HepG2 (cell line): Measurements from ENCODE around the gene POU3F3. TPM values are rescaled to one million over a fixed set of nuclear protein-coding genes. Genes with fewer than 3 reads are reported as not detected.

Experiments used
- ATAC-seq: fragments of 200-7000 bp; cut with Tn5 transposase; 3 replicates; pipeline ENCODE4 v1.9.1; 2020; ENCODE audit warnings: mild to moderate bottlenecking, moderate library complexity
- BruUV-seq: library from RNA; stranded (reverse); fragments of 400-500 nt; replicated peaks from 2 replicates; lab custom pipeline; 2021; lab: Mats Ljungman, UMichigan
- CTCF ChIA-PET: fragments of 300-600 bp; formaldehyde crosslinking; extraction: SDS; loops from one replicate; lab custom pipeline; 2021; ENCODE audit warnings: low total read pairs, inconsistent platforms, low intra/inter-chr PET ratio; lab: Yijun Ruan, JAX
- POLR2A ChIA-PET: fragments of 350-600 bp; sonication (Branson Sonifier 250); formaldehyde crosslinking; loops from one replicate; lab custom pipeline; 2020; ENCODE audit warnings: antibody characterized with exemption, inconsistent platforms; lab: Yijun Ruan, JAX
- DNase-seq: peaks from one replicate; pipeline ENCODE4 v3.0.0-alpha.2; 2015; ENCODE audit warnings: low spot score
- FAIRE-seq: peaks from 3 replicates; lab custom pipeline; 2011; peaks lifted over from hg19 to GRCh38; lab: Jason Lieb, UNC
- H2AFZ ChIP-seq: one replicate; pipeline ENCODE4 v1.6.1; 2011; ENCODE audit warnings: low read length, inconsistent platforms
- H3K27ac ChIP-seq: fragments of 300-600 bp; 3 replicates; pipeline ENCODE4 v1.8.0; 2011; ENCODE audit warnings: mixed run types, mild to moderate bottlenecking, mixed read lengths, low read length, inconsistent platforms; ENCODE audit not compliant: insufficient read depth; ENCODE audit errors: extremely low read length
- H3K27me3 ChIP-seq, 2 experiments: fragments of 200-600 bp in 1 of 2; 2 replicates in 1 of 2; 3 replicates in 1 of 2; pipeline versions ENCODE4 v1.6.0 to v1.8.0; 2011; ENCODE audit warnings: low read length in 2 of 2, mild to moderate bottlenecking in 2 of 2, moderate library complexity in 2 of 2, inconsistent platforms in 1 of 2; ENCODE audit not compliant: insufficient read depth in 2 of 2, control insufficient read depth in 1 of 2
- H3K36me3 ChIP-seq, 2 experiments: fragments of 200-600 bp in 1 of 2; replicated peaks in 1 of 2; 2 replicates in 1 of 2; 3 replicates in 1 of 2; pipeline versions ENCODE4 v1.5.1 to v1.8.0; 2011; ENCODE audit warnings: low read length in 2 of 2, inconsistent platforms in 1 of 2; ENCODE audit not compliant: insufficient read depth in 2 of 2, control insufficient read depth in 1 of 2
- H3K4me1 ChIP-seq: 2 replicates; pipeline ENCODE4 v1.5.1; 2012; ENCODE audit warnings: low read length, inconsistent platforms; ENCODE audit not compliant: insufficient read depth
- H3K4me2 ChIP-seq: 2 replicates; pipeline ENCODE4 v1.6.0; 2011; ENCODE audit warnings: low read depth, low read length, inconsistent platforms
- H3K4me3 ChIP-seq, 3 experiments: fragments of 200-600 bp in 1 of 3; sonication (generic), shearing (Covaris generic) in 1 of 3; replicated peaks in 1 of 3; 2 replicates each; pipeline ENCODE4 v1.5.1; 2011 to 2016; ENCODE audit warnings: low read length in 3 of 3, inconsistent platforms in 2 of 3, low read depth in 2 of 3, mild to moderate bottlenecking in 2 of 3, control low read depth in 1 of 3, mixed read lengths in 1 of 3; ENCODE audit not compliant: insufficient read depth in 1 of 3
- H3K79me2 ChIP-seq: one replicate; pipeline ENCODE4 v1.6.1; 2011; ENCODE audit warnings: low read length, inconsistent platforms; ENCODE audit not compliant: insufficient read depth
- H3K9ac ChIP-seq: 2 replicates; pipeline ENCODE4 v1.6.0; 2011; ENCODE audit warnings: mild to moderate bottlenecking, low read depth, low read length, inconsistent platforms; ENCODE audit not compliant: insufficient read depth
- H3K9me3 ChIP-seq: 2 replicates; pipeline ENCODE4 v1.5.1; 2012; ENCODE audit warnings: mild to moderate bottlenecking, low read length
- H4K20me1 ChIP-seq: 2 replicates; pipeline ENCODE4 v1.6.0; 2011; ENCODE audit warnings: inconsistent platforms, mild to moderate bottlenecking, low read length, moderate library complexity; ENCODE audit not compliant: insufficient read depth
- AGO1 ChIP-seq: fragments of 200-400 bp; formaldehyde crosslinking; IDR thresholded peaks from 2 replicates; pipeline ENCODE4 v1.6.1; 2017; ENCODE audit warnings: mild to moderate bottlenecking, low read depth, low read length, moderate library complexity; ENCODE audit not compliant: poor library complexity, severe bottlenecking
- HNF1B ChIP-seq: sonication (generic); formaldehyde crosslinking; IDR thresholded peaks from 2 replicates; pipeline ENCODE4 v1.5.1; 2020; ENCODE audit warnings: mild to moderate bottlenecking, moderate library complexity, missing genetic modification reagents
- MEF2D ChIP-seq: sonication (generic); formaldehyde crosslinking; IDR thresholded peaks from 2 replicates; pipeline ENCODE4 v1.5.1; 2020; ENCODE audit warnings: mild to moderate bottlenecking, missing genetic modification reagents
- MIER2 ChIP-seq: IDR thresholded peaks from 2 replicates; pipeline ENCODE4 v1.6.1; 2016; ENCODE audit warnings: missing biosample characterization, missing genetic modification reagents
- SRF ChIP-seq: IDR thresholded peaks from 2 replicates; pipeline ENCODE4 v1.6.1; 2011; ENCODE audit warnings: mild to moderate bottlenecking, low read depth, low read length, moderate library complexity
- THAP7 ChIP-seq: sonication (generic); formaldehyde crosslinking; IDR thresholded peaks from 2 replicates; pipeline ENCODE4 v1.8.1; 2023; ENCODE audit warnings: mild to moderate bottlenecking, missing genetic modification reagents
- ZBTB43 ChIP-seq: sonication (generic); formaldehyde crosslinking; conservative IDR thresholded peaks from 2 replicates; pipeline ENCODE4 v1.4.0; 2020; ENCODE audit warnings: missing genetic modification reagents
- ZFY ChIP-seq: sonication (generic); formaldehyde crosslinking; IDR thresholded peaks from 2 replicates; pipeline ENCODE4 v1.4.0; 2020; ENCODE audit warnings: missing genetic modification reagents
- ZNF230 ChIP-seq: sonication (generic); formaldehyde crosslinking; IDR thresholded peaks from 2 replicates; pipeline ENCODE4 v1.4.0; 2020; ENCODE audit warnings: mild to moderate bottlenecking, missing genetic modification reagents
- ZNF333 ChIP-seq: sonication (generic); formaldehyde crosslinking; IDR thresholded peaks from 2 replicates; pipeline ENCODE4 v1.4.0; 2020; ENCODE audit warnings: mild to moderate bottlenecking, missing genetic modification reagents, borderline replicate concordance
- WGBS: methylation state at CpG from one replicate; pipeline ENCODE4 v1.1.6; 2017; ENCODE audit warnings: low lambda C conversion rate; 5-methylcytosine and 5-hydroxymethylcytosine counted together
- in situ Hi-C: cut with HindIII; loops from 2 replicates; pipeline ENCODE4 v1.10.0; 2017; ENCODE audit warnings: low pct_unique_long_range_greater_than_20kb; ENCODE audit not compliant: extremely low pct_ligation_motif_present
- intact Hi-C: fragments of 100-400 bp; cut with micrococcal nuclease; formaldehyde crosslinking; loops from one replicate; pipeline ENCODE4 v1.10.0; 2022; ENCODE audit not compliant: unreplicated experiment
- polyA plus RNA-seq, 8 experiments: library from polyadenylated mRNA; depleted of rRNA in 3 of 8; stranded (reverse) in 7 of 8; unstranded in 1 of 8; fragments of >200 nt; fragmentation: Illumina TruSeq in 4 of 8; extraction: Trizol in 4 of 8; gene quantifications; 2 replicates each; pipeline versions ENCODE4 v1.2.1 to v1.2.3, GENCODE V29; 2011 to 2016; ENCODE audit warnings: low read depth in 4 of 8, missing spikeins in 1 of 8, mixed read lengths in 1 of 8; ENCODE audit not compliant: insufficient read depth in 1 of 8
- total RNA-seq, 5 experiments: library from RNA; depleted of rRNA; stranded (reverse); fragments of >200 nt; fragmentation: Illumina TruSeq; extraction: Trizol; gene quantifications; 2 replicates each; pipeline ENCODE4 v1.2.3, GENCODE V29; 2016; ENCODE audit warnings: low read depth in 1 of 5
- TF ChIP-seq, protein P1 (sequence below): sonication (generic); formaldehyde crosslinking; IDR thresholded peaks from 2 replicates; pipeline ENCODE4 v1.5.0; 2020; ENCODE audit warnings: mild to moderate bottlenecking, missing genetic modification reagents

Gene POU3F3
- total and polyA plus RNA-seq, 2 of the 13 experiments (the other 11 are each of a cell fraction or from before 2014, with no cell fraction given): not detected

DNA sequence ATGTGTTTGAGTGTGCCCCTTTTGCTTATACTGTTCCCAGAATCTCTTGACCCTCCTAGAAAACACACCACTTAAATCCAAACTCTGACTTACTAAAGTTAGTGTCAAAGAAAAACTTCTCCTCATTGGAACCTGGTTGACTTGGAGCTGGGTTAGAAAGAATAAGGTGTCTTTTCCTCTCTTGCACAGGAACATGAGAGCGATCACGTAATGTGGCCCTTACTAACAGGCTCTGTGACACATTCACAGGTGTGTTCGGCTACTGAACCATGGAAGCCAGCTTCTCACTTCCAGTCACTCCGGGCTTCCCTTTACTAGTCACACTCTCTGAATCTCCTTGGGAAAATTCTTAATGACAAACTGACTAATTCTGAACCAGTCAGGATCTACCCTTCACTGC, 5.4 kb upstream of the POU3F3 start:
- Histone ChIP-seq H3K4me1 (no peaks in the 10 kb centered on the region), H4K20me1 (no peaks in the 10 kb centered on the region), H3K4me3 (no peak overlapping the region), H3K9me3 (no peaks in the 10 kb centered on the region), H3K36me3 (no peaks in the 10 kb centered on the region), H3K9ac (no peak overlapping the region), H3K27me3 (peaks cover 12 to 86% of the 10 kb centered on the region in 2 experiments), H2AFZ (no peak overlapping the region), H3K4me2 (no peak overlapping the region), H3K79me2 (no peaks in the 10 kb centered on the region), H3K27ac (no peak overlapping the region)
- FAIRE-seq (no peak), ATAC-seq (no peak), DNase-seq (no peak)
- CTCF ChIA-PET: no interaction called here
- POLR2A ChIA-PET: no interaction called here
- BruUV-seq: no TSS peak
- TF ChIP-seq ZBTB43 (CRISPR knock-in tag) (no peak), ZFY (CRISPR knock-in tag) (no peak), THAP7 (CRISPR knock-in tag) (no peak), MIER2 (CRISPR knock-in tag) (no peak), SRF (no peak), ZNF333 (CRISPR knock-in tag) (no peak), ZNF230 (CRISPR knock-in tag) (no peak), HNF1B (CRISPR knock-in tag) (no peak), MEF2D (no peak), AGO1 (no peak)
- TF ChIP-seq, protein P1, sequence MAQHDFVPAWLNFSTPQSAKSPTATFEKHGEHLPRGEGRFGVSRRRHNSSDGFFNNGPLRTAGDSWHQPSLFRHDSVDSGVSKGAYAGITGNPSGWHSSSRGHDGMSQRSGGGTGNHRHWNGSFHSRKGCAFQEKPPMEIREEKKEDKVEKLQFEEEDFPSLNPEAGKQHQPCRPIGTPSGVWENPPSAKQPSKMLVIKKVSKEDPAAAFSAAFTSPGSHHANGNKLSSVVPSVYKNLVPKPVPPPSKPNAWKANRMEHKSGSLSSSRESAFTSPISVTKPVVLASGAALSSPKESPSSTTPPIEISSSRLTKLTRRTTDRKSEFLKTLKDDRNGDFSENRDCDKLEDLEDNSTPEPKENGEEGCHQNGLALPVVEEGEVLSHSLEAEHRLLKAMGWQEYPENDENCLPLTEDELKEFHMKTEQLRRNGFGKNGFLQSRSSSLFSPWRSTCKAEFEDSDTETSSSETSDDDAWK: no peak
- in situ Hi-C loops (no loop called here), intact Hi-C loops (no loop called here)
- WGBS: 18% methylated on average over 4 of the region's 4 CpGs
